HG03095 (cell line): ENCODE results near the gene UACA.
"Not testable (repeated sequence)": the region's sequence is repeated elsewhere in the genome, so short reads cannot be mapped to it uniquely, and the experiment has no call there.

Source experiments
- ATAC-seq: cut with Tn5 transposase; IDR thresholded peaks from one replicate; pipeline ENCODE4 v1.9.1; 2021; ENCODE audit warnings: moderate library complexity; ENCODE audit not compliant: unreplicated experiment

Gene UACA

GRCh38 chr15:70669006-70669602 lies 94.3 kb downstream of the UACA start:
- peak; percentile 76 for ATAC-seq

- ATAC-seq: no peak
Observed at GRCh38 chr15:70665599-70665998, 97.8 kb downstream of the UACA start.

- no peak for ATAC-seq
Observed at GRCh38 chr15:70664494-70664893, 98.9 kb downstream of the UACA start.

GRCh38 chr15:70663069-70663468 lies 100.3 kb downstream of the UACA start:
- not testable (repeated sequence) for ATAC-seq

GRCh38 chr15:70659662-70660061 lies 103.7 kb downstream of the UACA start:
- no peak for ATAC-seq

- no peak for ATAC-seq
Observed at GRCh38 chr15:70658641-70659040, 104.7 kb downstream of the UACA start.

GRCh38 chr15:70653426-70653825 lies 109.9 kb downstream of the UACA start:
- no peak for ATAC-seq

- no peak for ATAC-seq
Observed at GRCh38 chr15:70652341-70652740, 111.0 kb downstream of the UACA start.

- no peak for ATAC-seq
Observed at GRCh38 chr15:70651303-70651845, 112.0 kb downstream of the UACA start.

GRCh38 chr15:70650567-70651302 lies 112.6 kb downstream of the UACA start:
- no peak for ATAC-seq

- no peak for ATAC-seq
Observed at GRCh38 chr15:70647396-70647795, 116.0 kb downstream of the UACA start.

- no peak for ATAC-seq
Observed at GRCh38 chr15:70646169-70646568, 117.2 kb downstream of the UACA start.

GRCh38 chr15:70643783-70644125 lies 119.6 kb downstream of the UACA start:
- ATAC-seq: no peak

GRCh38 chr15:70643106-70643782 lies 120.1 kb downstream of the UACA start:
- no peak for ATAC-seq

- ATAC-seq: no peak
Observed at GRCh38 chr15:70636540-70637165, 126.7 kb downstream of the UACA start.

GRCh38 chr15:70635895-70636294 lies 127.5 kb downstream of the UACA start:
- ATAC-seq: no peak

GRCh38 chr15:70633991-70634390 lies 129.4 kb downstream of the UACA start:
- no peak for ATAC-seq

- ATAC-seq: no peak
Observed at GRCh38 chr15:70633103-70633831, 130.1 kb downstream of the UACA start.

- no peak for ATAC-seq
Observed at GRCh38 chr15:70632491-70633102, 130.8 kb downstream of the UACA start.

GRCh38 chr15:70632079-70632478 lies 131.3 kb downstream of the UACA start:
- ATAC-seq: no peak
